ENCODE measurements around the gene LYSMD1. TPM values are rescaled to one million over a fixed set of nuclear protein-coding genes. Genes with fewer than 3 reads are reported as not detected.
A peak's percentile ranks its signal among the peaks of the same experiment; 100 is the strongest.

LYSMD1 gene
- total and polyA plus RNA-seq, 2 of the 4 experiments (the other 2 are of a cell fraction), result 5.9 to 10.4 TPM

DNA sequence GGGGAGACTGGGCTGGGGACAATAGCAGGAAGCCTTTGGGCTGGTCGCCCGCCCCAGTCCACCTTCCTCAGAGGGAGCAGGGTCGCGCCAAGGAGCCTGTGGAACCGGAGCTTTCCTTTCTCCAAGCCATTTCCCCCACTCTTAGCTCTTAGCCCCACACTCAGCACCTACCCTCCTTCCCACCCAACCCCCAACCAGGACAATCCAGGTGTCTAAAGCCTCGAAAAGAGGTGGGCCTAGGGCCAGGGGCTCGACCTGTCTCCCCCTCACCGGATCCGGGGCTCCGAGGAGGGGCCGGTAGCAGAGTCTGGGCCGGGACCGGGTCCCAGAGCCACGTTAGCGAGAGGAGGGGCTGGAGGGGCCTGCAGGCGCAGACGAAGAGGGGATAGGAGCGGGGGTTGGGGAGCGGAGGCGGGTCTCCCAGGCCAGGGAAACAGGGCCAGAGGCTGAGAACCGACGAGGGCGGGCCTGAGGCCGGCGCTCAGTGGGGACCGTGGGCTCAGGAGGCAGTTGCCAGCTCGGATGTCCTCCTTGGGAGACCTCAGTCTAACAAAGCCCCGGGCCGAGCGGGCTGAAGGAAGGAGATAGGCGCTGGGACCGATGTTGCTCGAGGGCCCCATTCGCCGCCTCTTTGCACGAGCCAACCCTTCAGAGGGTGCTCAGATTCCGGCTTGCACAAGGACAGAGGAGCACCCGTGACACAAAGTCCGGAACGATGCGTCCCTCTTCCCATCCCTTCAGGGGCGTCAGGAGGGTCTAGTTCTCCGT is 20.2 kb downstream of the LYSMD1 start:
- Histone ChIP-seq H3K23ac (ENCODE audit: low read depth, low read length) (peak overlapping the region; percentile 87), H2BK15ac (ENCODE audit: low read depth, low read length) (no peak overlapping the region), H3K9ac (ENCODE audit: low read depth, low read length) (peak overlapping the region; percentile 79), H3K4ac (ENCODE audit: low read depth, low read length) (no peak overlapping the region; the same call in 1 of the 2 replicates), H2BK5ac (ENCODE audit: low read depth, low read length, poor library complexity, severe bottlenecking) (no peak overlapping the region), H3K4me3 (ENCODE audit: insufficient read depth, low read depth, low read length) (peak overlapping the region; percentile 77), H3K56ac (ENCODE audit: extremely low read depth, insufficient read depth, low read length) (no peak overlapping the region), H2AK9ac (replicated peaks; ENCODE audit: low read depth, low read length, poor library complexity) (peak overlapping the region; percentile 85), H3K79me1 (ENCODE audit: low read depth in 1 of 2, low read length in 2 of 2) (peaks cover 0 to 6% of the 10 kb centered on the region in 2 experiments; a peak in 1 of 4 replicates), H2BK20ac (ENCODE audit: low read depth, low read length) (no peak overlapping the region), H3K27ac (ENCODE audit: insufficient read depth, low read length) (no peak overlapping the region), H3K18ac (ENCODE audit: low read depth, low read length) (no peak overlapping the region), H3K36me3 (ENCODE audit: control insufficient read depth, insufficient read depth, low read length) (no peaks in the 10 kb centered on the region), H3K9me1 (ENCODE audit: insufficient read depth, low read length) (peaks cover 4% of the 10 kb centered on the region; the same call in 1 of the 2 replicates), H4K20me1 (ENCODE audit: insufficient read depth, low read length) (peaks cover 5% of the 10 kb centered on the region; the same call in 1 of the 2 replicates), H3K27me3 (ENCODE audit: control insufficient read depth, insufficient read depth, low read length) (peaks cover 2% of the 10 kb centered on the region; the same call in 1 of the 2 replicates), H2BK120ac (ENCODE audit: low read depth, low read length) (no peak overlapping the region), H3K4me1 (ENCODE audit: control insufficient read depth, insufficient read depth, low read length) (peaks cover 5% of the 10 kb centered on the region), H2AFZ (replicated peaks; ENCODE audit: low read length, poor library complexity) (peak overlapping the region; percentile 91), H4K8ac (ENCODE audit: low read depth in 2 of 2, low read length in 2 of 2) (no peak overlapping the region; a peak in 1 of 4 replicates), H3K9me3 (ENCODE audit: control insufficient read depth, insufficient read depth, low read length) (no peaks in the 10 kb centered on the region), H2AK5ac (ENCODE audit: low read depth, low read length) (no peak overlapping the region), H4K5ac (ENCODE audit: low read depth, low read length) (no peak overlapping the region), H3K14ac (replicated peaks; ENCODE audit: low read depth, low read length) (peak overlapping the region; percentile 61; the same call in 1 of the 2 replicates), H3K4me2 (ENCODE audit: low read depth, low read length) (peak overlapping the region; percentile 91), H4K91ac (ENCODE audit: insufficient read depth, low read depth, low read length) (no peak overlapping the region)
- 32% methylated on average over 16 of the region's 43 CpGs; no CpG with 5 or more reads in 1 of the 2 experiments for WGBS, 2 experiments (ENCODE audit: extremely low coverage in 2 of 2, insufficient read length in 1 of 2)
- TF ChIP-seq FOS (IDR thresholded peaks at IDR 0.05; ENCODE audit: low read depth, low read length) (no peak), MXI1 (IDR thresholded peaks at IDR 0.05; ENCODE audit: borderline replicate concordance, low read depth, low read length) (no peak), MAFK (IDR thresholded peaks at IDR 0.05; ENCODE audit: low read depth, low read length) (no peak), RFX5 (IDR thresholded peaks at IDR 0.05; ENCODE audit: low read depth, low read length) (no peak), CEBPB (IDR thresholded peaks at IDR 0.05; ENCODE audit: low read depth, low read length) (no peak), SMC3 (IDR thresholded peaks at IDR 0.05; ENCODE audit: low read depth, low read length) (no peak), CHD1 (IDR thresholded peaks at IDR 0.05; ENCODE audit: low read depth, low read length) (no peak), MAZ (IDR thresholded peaks at IDR 0.05; ENCODE audit: borderline replicate concordance, low read depth, low read length) (no peak), BHLHE40 (IDR thresholded peaks at IDR 0.05; ENCODE audit: low read depth, low read length) (no peak), POLR2A (IDR thresholded peaks at IDR 0.05; ENCODE audit: low read depth, low read length) (no peak), RCOR1 (IDR thresholded peaks at IDR 0.05; ENCODE audit: insufficient replicate concordance, low read length) (no peak)
- TF ChIP-seq, protein P1, sequence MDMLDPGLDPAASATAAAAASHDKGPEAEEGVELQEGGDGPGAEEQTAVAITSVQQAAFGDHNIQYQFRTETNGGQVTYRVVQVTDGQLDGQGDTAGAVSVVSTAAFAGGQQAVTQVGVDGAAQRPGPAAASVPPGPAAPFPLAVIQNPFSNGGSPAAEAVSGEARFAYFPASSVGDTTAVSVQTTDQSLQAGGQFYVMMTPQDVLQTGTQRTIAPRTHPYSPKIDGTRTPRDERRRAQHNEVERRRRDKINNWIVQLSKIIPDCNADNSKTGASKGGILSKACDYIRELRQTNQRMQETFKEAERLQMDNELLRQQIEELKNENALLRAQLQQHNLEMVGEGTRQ (IDR thresholded peaks at IDR 0.05; ENCODE audit: low read depth, low read length), result no peak
- DNase-seq (no peak), ATAC-seq (ENCODE audit: low read depth) (no peak)
- BruUV-seq (replicated peaks), result no TSS peak
- in situ Hi-C loops (cut with MboI; ENCODE audit: low sequenced_read_pairs) (no loop called here), dilution Hi-C loops (cut with HindIII; ENCODE audit: low sequenced_read_pairs, unreplicated experiment) (no loop called here), intact Hi-C loops (cut with micrococcal nuclease) (loop anchor here (5.0 kb wide), 1 partner anchor 73 kb away; the partner anchor contains the start of gene GABPB2)
- ChIA-PET POLR2A (ENCODE audit: unreplicated experiment) (no interaction called here), CTCF (no interaction called here)

Data from IMR-90 (cell line).